Left lobe of liver (tissue), 2 donors: ENCODE results near the gene ADCK1. TPM values are rescaled to one million over a fixed set of nuclear protein-coding genes. Genes with fewer than 3 reads are reported as not detected.
A peak's percentile ranks its signal among the peaks of the same experiment; 100 is the strongest.

ENCODE experiments used
- ATAC-seq: fragments of 200-7000 bp; cut with Tn5 transposase; one replicate; pipeline ENCODE4 v1.9.1; 2020; ENCODE audit warnings: mild to moderate bottlenecking, moderate library complexity
- DNase-seq: peaks from one replicate; pipeline ENCODE4 v3.0.0-alpha.2; 2020; ENCODE audit warnings: low spot score
- total RNA-seq: library from RNA; stranded (reverse); gene quantifications from one replicate; pipeline ENCODE4 v1.2.1, GENCODE V29; 2021
- donor health status: DM: no; HTN: no; CAD: no; lungs with moderate emphysema.
- donor health status: DM: no; HTN: yes; CAD: no.

Gene ADCK1
- total RNA-seq, 1 donor from 2014 or later = 5.0 TPM

GRCh38 chr14:77980475-77981321 lies 180.8 kb downstream of the ADCK1 start:
- peak; percentile 51 for DNase-seq
- ATAC-seq = peak; percentile 80

Other genes starting within 250 kb of the ADCK1 start
- 8.7 TPM for gene SPTLC2, start 183.5 kb upstream of the ADCK1 start, total RNA-seq
- gene ALKBH1, start 92.1 kb upstream of the ADCK1 start, total RNA-seq = 6.2 TPM
- gene SLIRP, start 92.0 kb upstream of the ADCK1 start, total RNA-seq = 47.9 TPM
- gene SNW1, start 39.0 kb upstream of the ADCK1 start, total RNA-seq = 18.9 TPM